ENCODE results near the gene PRR20G.

DNA sequence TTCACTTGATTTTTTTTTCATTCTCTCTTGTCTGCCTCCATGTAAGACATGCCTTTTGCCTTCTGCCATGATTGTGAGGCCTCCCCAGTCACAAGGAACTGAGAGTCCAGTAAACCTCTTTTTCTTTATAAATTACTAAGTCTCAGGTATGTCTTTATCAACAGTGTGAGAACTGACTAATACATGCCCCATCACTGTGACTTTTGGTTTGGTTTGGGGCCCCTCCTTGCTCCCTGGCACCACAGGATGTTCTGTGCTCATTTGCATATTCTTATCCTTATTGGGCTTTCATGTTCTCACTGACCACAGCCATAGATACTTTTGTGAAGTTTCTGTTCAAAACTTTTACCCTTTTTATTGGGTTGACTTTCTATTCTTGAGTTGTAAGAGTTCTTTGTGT, 3.8 kb upstream of the PRR20G start:
- TF ChIP-seq CTCF (IDR thresholded peaks at IDR 0.05 in 8 of 11, conservative IDR thresholded peaks at IDR 0.05 in 3 of 11) (no peak), POLR2A (IDR thresholded peaks at IDR 0.05) (no peak), POLR2AphosphoS5 (IDR thresholded peaks at IDR 0.05) (no peak)
